H9 (cell line): ENCODE measurements around the gene RGS21. TPM values are rescaled to one million over a fixed set of nuclear protein-coding genes. Genes with fewer than 3 reads are reported as not detected.

Source experiments
- DNase-seq: peaks from one replicate; pipeline ENCODE4 v3.0.0-alpha.2; 2017
- H2AFZ ChIP-seq: one replicate; pipeline ENCODE4 v1.6.1; 2013; ENCODE audit warnings: mild to moderate bottlenecking, low read length, control low read depth, moderate library complexity
- H2AK5ac ChIP-seq: 2 replicates; pipeline ENCODE4 v1.6.1; 2013; ENCODE audit warnings: low read length, control low read depth, mixed read lengths; ENCODE audit not compliant: insufficient read length
- H2BK120ac ChIP-seq: one replicate; pipeline ENCODE4 v1.6.1; 2013; ENCODE audit warnings: low read depth, mild to moderate bottlenecking, low read length, control low read depth, inconsistent platforms; ENCODE audit not compliant: poor library complexity, severe bottlenecking
- H2BK12ac ChIP-seq: 2 replicates; pipeline ENCODE4 v1.6.1; 2013; ENCODE audit warnings: low read length, control low read depth, mixed read lengths, low read depth; ENCODE audit not compliant: insufficient read length
- H2BK15ac ChIP-seq: 2 replicates; pipeline ENCODE4 v1.6.1; 2013; ENCODE audit warnings: low read depth, low read length, control low read depth
- H2BK20ac ChIP-seq: one replicate; pipeline ENCODE4 v1.6.1; 2013; ENCODE audit warnings: low read depth, mild to moderate bottlenecking, low read length, control low read depth, inconsistent platforms; ENCODE audit not compliant: poor library complexity, severe bottlenecking
- H2BK5ac ChIP-seq: 2 replicates; pipeline ENCODE4 v1.6.1; 2013; ENCODE audit warnings: low read length, control low read depth, mixed read lengths; ENCODE audit not compliant: insufficient read length
- H3K14ac ChIP-seq: 2 replicates; pipeline ENCODE4 v1.6.1; 2013; ENCODE audit warnings: low read length, control low read depth; ENCODE audit not compliant: insufficient read depth
- H3K18ac ChIP-seq: 2 replicates; pipeline ENCODE4 v1.6.1; 2013; ENCODE audit warnings: low read depth, mild to moderate bottlenecking, mixed read lengths, low read length, control low read depth; ENCODE audit not compliant: insufficient read length
- H3K23ac ChIP-seq: 2 replicates; pipeline ENCODE4 v1.6.1; 2013; ENCODE audit warnings: low read length, control low read depth, mixed read lengths, low read depth; ENCODE audit not compliant: insufficient read length
- H3K23me2 ChIP-seq: 2 replicates; pipeline ENCODE4 v1.6.1; 2013; ENCODE audit warnings: low read depth, mild to moderate bottlenecking, mixed read lengths, low read length, control low read depth; ENCODE audit not compliant: insufficient read length, poor library complexity, severe bottlenecking
- H3K27ac ChIP-seq: 2 replicates; pipeline ENCODE4 v1.5.1; 2013; ENCODE audit warnings: low read length, control low read depth, mixed read lengths, low read depth; ENCODE audit not compliant: insufficient read length
- H3K27me3 ChIP-seq: 2 replicates; pipeline ENCODE4 v1.6.1; 2013; ENCODE audit warnings: low read length, control low read depth, inconsistent platforms; ENCODE audit not compliant: insufficient read depth
- H3K4ac ChIP-seq: 2 replicates; pipeline ENCODE4 v1.6.1; 2013; ENCODE audit warnings: low read depth, mild to moderate bottlenecking, control low read depth, inconsistent platforms, low read length, moderate library complexity
- H3K4me1 ChIP-seq: 2 replicates; pipeline ENCODE4 v1.6.1; 2013; ENCODE audit warnings: low read length, control low read depth, inconsistent platforms; ENCODE audit not compliant: insufficient read depth
- H3K4me2 ChIP-seq: 2 replicates; pipeline ENCODE4 v1.6.1; 2013; ENCODE audit warnings: low read length, control low read depth, mixed read lengths; ENCODE audit not compliant: insufficient read length, insufficient read depth
- H3K56ac ChIP-seq: 2 replicates; pipeline ENCODE4 v1.6.1; 2013; ENCODE audit warnings: low read depth, mild to moderate bottlenecking, mixed read lengths, low read length, control low read depth; ENCODE audit not compliant: insufficient read length
- H3K79me1 ChIP-seq: 2 replicates; pipeline ENCODE4 v1.6.1; 2013; ENCODE audit warnings: low read depth, mild to moderate bottlenecking, moderate library complexity, low read length, control low read depth, inconsistent platforms; ENCODE audit not compliant: insufficient read depth, poor library complexity, severe bottlenecking
- H3K79me2 ChIP-seq: 2 replicates; pipeline ENCODE4 v1.6.1; 2013; ENCODE audit warnings: low read length, control low read depth, inconsistent platforms; ENCODE audit not compliant: insufficient read depth
- H3K9ac ChIP-seq: 2 replicates; pipeline ENCODE4 v1.6.1; 2013; ENCODE audit warnings: low read length, control low read depth, mixed read lengths; ENCODE audit not compliant: insufficient read length; ENCODE audit errors: extremely low read depth
- H3K9me3 ChIP-seq: one replicate; pipeline ENCODE4 v1.6.1; 2013; ENCODE audit warnings: low read depth, low read length, inconsistent platforms; ENCODE audit not compliant: control insufficient read depth
- H3T11ph ChIP-seq: one replicate; pipeline ENCODE4 v1.6.1; 2013; ENCODE audit warnings: mild to moderate bottlenecking, low read length, control low read depth, inconsistent platforms
- H4K20me1 ChIP-seq: one replicate; pipeline ENCODE4 v1.6.1; 2013; ENCODE audit not compliant: control insufficient read depth, insufficient read length, insufficient read depth
- H4K5ac ChIP-seq: 2 replicates; pipeline ENCODE4 v1.6.1; 2013; ENCODE audit warnings: low read depth, mild to moderate bottlenecking, mixed read lengths, low read length, control low read depth; ENCODE audit not compliant: insufficient read length
- H4K8ac ChIP-seq: replicated peaks from 2 replicates; pipeline ENCODE4 v1.6.1; 2013; ENCODE audit warnings: low read length, control low read depth, mixed read lengths, low read depth; ENCODE audit not compliant: insufficient read length
- H4K91ac ChIP-seq: 2 replicates; pipeline ENCODE4 v1.6.1; 2013; ENCODE audit warnings: low read depth, mild to moderate bottlenecking, moderate library complexity, mixed read lengths, low read length, control low read depth; ENCODE audit not compliant: insufficient read length
- H3K27ac Mint-ChIP-seq, 3 experiments: 2 replicates in 2 of 3; 3 replicates in 1 of 3; pipeline ENCODE4 v1.8.0; 2020 to 2021; ENCODE audit warnings: mixed read lengths in 3 of 3, mild to moderate bottlenecking in 1 of 3, moderate library complexity in 1 of 3
- H3K27me3 Mint-ChIP-seq: 2 replicates; pipeline ENCODE4 v1.8.0; 2021; ENCODE audit warnings: low read depth, mild to moderate bottlenecking, moderate library complexity, mixed read lengths
- H3K36me3 Mint-ChIP-seq, 3 experiments: 2 replicates in 2 of 3; 3 replicates in 1 of 3; pipeline ENCODE4 v1.8.0; 2020 to 2021; ENCODE audit warnings: low read depth in 3 of 3, mixed read lengths in 3 of 3; ENCODE audit not compliant: insufficient read depth in 1 of 3
- H3K4me1 Mint-ChIP-seq, 2 experiments: 2 replicates each; pipeline ENCODE4 v1.8.0; 2020; ENCODE audit warnings: mixed read lengths in 2 of 2
- H3K4me3 Mint-ChIP-seq, 2 experiments: 2 replicates in 1 of 2; 3 replicates in 1 of 2; pipeline ENCODE4 v1.8.0; 2020 to 2021; ENCODE audit warnings: mild to moderate bottlenecking in 2 of 2, mixed read lengths in 2 of 2, moderate library complexity in 1 of 2
- H3K9me3 Mint-ChIP-seq, 2 experiments: 2 replicates in 1 of 2; 3 replicates in 1 of 2; pipeline ENCODE4 v1.8.0; 2020; ENCODE audit warnings: mild to moderate bottlenecking in 2 of 2, mixed read lengths in 2 of 2, moderate library complexity in 1 of 2
- WGBS: extraction: QIAGEN DNeasy Blood & Tissue Kit; methylation state at CpG from one replicate; pipeline ENCODE4 v1.1.7; 2013; ENCODE audit warnings: missing lambda C conversion rate, low lambda C conversion rate, mixed read lengths; ENCODE audit not compliant: insufficient read length; ENCODE audit errors: extremely low coverage; 5-methylcytosine and 5-hydroxymethylcytosine counted together
- total RNA-seq: library from RNA; stranded (reverse); gene quantifications from 2 replicates; pipeline ENCODE4 v1.2.1, GENCODE V29; 2021
- TF ChIP-seq, protein P1 (sequence below): fragments of 200-600 bp; sonication (generic); conservative IDR thresholded peaks from 3 replicates; pipeline ENCODE4 v1.8.0; 2021; ENCODE audit warnings: antibody characterized with exemption, mild to moderate bottlenecking

The RGS21 gene
- total RNA-seq, 1 experiment from 2014 or later: not detected

GRCh38 chr1:192395211-192395610 lies 78.4 kb downstream of the RGS21 start:
- Histone ChIP-seq H3K4me2 (no peak overlapping the region), H3K27me3 (no peaks in the 10 kb centered on the region), H3K9ac (no peak overlapping the region), H4K5ac (no peak overlapping the region), H2BK12ac (no peak overlapping the region), H3K18ac (no peak overlapping the region), H3T11ph (no peak overlapping the region), H3K79me1 (no peaks in the 10 kb centered on the region), H3K14ac (no peak overlapping the region), H3K23ac (no peak overlapping the region), H4K8ac (no peak overlapping the region), H3K4ac (no peak overlapping the region), H2BK15ac (no peak overlapping the region), H3K23me2 (no peaks in the 10 kb centered on the region), H3K79me2 (no peaks in the 10 kb centered on the region), H3K4me1 (no peaks in the 10 kb centered on the region), H2BK5ac (no peak overlapping the region), H2AFZ (no peak overlapping the region), H4K91ac (no peak overlapping the region), H3K56ac (no peak overlapping the region), H3K9me3 (no peaks in the 10 kb centered on the region), H4K20me1 (no peaks in the 10 kb centered on the region), H2BK20ac (no peak overlapping the region), H2BK120ac (no peak overlapping the region), H2AK5ac (no peak overlapping the region), H3K27ac (no peak overlapping the region)
- Mint-ChIP-seq H3K27ac (no peak overlapping the region), H3K27me3 (no peaks in the 10 kb centered on the region), H3K4me3 (no peak overlapping the region), H3K9me3 (no peaks in the 10 kb centered on the region), H3K4me1 (no peaks in the 10 kb centered on the region), H3K36me3 (no peaks in the 10 kb centered on the region)
- no CpG with 5 or more reads among the region's 2 CpGs for WGBS
- TF ChIP-seq, protein P1, sequence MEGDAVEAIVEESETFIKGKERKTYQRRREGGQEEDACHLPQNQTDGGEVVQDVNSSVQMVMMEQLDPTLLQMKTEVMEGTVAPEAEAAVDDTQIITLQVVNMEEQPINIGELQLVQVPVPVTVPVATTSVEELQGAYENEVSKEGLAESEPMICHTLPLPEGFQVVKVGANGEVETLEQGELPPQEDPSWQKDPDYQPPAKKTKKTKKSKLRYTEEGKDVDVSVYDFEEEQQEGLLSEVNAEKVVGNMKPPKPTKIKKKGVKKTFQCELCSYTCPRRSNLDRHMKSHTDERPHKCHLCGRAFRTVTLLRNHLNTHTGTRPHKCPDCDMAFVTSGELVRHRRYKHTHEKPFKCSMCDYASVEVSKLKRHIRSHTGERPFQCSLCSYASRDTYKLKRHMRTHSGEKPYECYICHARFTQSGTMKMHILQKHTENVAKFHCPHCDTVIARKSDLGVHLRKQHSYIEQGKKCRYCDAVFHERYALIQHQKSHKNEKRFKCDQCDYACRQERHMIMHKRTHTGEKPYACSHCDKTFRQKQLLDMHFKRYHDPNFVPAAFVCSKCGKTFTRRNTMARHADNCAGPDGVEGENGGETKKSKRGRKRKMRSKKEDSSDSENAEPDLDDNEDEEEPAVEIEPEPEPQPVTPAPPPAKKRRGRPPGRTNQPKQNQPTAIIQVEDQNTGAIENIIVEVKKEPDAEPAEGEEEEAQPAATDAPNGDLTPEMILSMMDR: no peak
- no peak for DNase-seq
